ENCODE measurements around the gene C14orf119.

DNA sequence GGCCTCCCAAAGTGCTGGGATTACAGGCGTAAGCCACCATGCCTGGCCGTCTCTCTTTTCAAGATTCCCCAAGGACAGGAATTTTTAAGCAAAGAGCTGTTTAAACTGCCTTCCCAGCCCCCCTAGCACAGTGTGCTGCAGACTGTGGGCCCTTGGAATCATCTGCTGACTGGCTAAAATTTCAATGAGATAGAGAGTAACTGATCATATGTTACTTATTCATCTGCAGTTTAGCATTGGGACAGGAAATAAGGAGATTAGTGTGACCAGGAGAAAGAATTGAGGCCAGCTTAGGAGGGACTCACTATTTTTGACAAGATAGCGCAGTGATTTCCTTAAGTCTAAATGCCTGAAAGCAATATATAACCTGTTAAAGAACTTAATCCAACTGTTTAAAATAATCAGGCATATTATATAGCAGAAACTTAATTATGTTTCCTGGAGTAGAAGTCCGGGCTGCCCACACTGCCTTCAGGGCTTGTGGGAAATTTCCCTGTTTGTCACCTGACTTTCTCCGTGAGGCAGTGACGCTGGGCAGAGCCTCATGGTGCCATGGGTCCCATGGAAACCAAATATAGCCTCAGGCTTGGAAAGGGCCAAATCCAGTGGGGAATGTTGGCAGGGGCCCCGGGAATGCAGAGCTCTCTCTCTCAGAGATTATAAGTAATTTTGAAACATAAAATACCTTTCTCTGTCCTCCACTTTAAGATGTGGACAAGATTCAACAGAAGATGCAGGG is 46.6 kb downstream of the C14orf119 start:
- TF ChIP-seq CTCF (IDR thresholded peaks at IDR 0.05): no peak
- TF ChIP-seq POLR2AphosphoS5 (IDR thresholded peaks at IDR 0.05): peak; percentile 82
- no peak for TF ChIP-seq POLR2A (IDR thresholded peaks at IDR 0.05)

All from prostate gland (tissue), 2 donors.